ENCODE results near the gene GFI1.

DNA sequence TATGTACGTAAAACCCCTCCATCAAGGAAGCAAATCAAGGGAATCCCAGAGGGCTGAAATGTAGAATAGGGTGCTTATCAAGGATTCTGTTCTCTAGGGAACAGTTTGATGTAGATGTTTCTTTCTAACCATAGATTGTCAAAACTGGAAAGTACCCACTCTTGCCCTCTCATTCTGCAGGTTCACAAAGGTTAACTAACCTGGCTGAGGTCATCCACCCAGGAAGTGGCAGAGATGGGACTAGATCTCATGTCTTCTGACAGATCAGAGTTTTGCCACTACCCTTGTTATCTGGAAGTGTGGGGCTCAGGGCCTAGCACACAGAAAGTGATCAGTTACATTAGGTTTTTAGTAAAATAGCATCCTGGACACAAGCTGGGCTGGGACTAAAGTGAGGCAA, 47.4 kb downstream of the GFI1 start:
- TF ChIP-seq, protein P1, sequence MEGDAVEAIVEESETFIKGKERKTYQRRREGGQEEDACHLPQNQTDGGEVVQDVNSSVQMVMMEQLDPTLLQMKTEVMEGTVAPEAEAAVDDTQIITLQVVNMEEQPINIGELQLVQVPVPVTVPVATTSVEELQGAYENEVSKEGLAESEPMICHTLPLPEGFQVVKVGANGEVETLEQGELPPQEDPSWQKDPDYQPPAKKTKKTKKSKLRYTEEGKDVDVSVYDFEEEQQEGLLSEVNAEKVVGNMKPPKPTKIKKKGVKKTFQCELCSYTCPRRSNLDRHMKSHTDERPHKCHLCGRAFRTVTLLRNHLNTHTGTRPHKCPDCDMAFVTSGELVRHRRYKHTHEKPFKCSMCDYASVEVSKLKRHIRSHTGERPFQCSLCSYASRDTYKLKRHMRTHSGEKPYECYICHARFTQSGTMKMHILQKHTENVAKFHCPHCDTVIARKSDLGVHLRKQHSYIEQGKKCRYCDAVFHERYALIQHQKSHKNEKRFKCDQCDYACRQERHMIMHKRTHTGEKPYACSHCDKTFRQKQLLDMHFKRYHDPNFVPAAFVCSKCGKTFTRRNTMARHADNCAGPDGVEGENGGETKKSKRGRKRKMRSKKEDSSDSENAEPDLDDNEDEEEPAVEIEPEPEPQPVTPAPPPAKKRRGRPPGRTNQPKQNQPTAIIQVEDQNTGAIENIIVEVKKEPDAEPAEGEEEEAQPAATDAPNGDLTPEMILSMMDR (IDR thresholded peaks at IDR 0.05; ENCODE audit: low read depth, low read length): no peak
- TF ChIP-seq MYC (IDR thresholded peaks at IDR 0.05; ENCODE audit: low read depth, low read length): no peak
- TF ChIP-seq, protein P2, sequence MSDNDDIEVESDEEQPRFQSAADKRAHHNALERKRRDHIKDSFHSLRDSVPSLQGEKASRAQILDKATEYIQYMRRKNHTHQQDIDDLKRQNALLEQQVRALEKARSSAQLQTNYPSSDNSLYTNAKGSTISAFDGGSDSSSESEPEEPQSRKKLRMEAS (IDR thresholded peaks at IDR 0.05; ENCODE audit: low read depth, low read length): no peak
